Hepatocyte (in vitro differentiated cells): ENCODE data around the gene NT5C.

Experiments
- CTCF ChIP-seq: fragments of 200-600 bp; sonication (generic); IDR thresholded peaks from 2 replicates; pipeline ENCODE4 v1.5.1; 2016; ENCODE audit warnings: antibody characterized with exemption, mild to moderate bottlenecking; ENCODE audit not compliant: poor library complexity
- EZH2 ChIP-seq: fragments of 200-600 bp; sonication (generic); IDR thresholded peaks from 2 replicates; pipeline ENCODE4 v1.6.1; 2016; ENCODE audit warnings: antibody characterized with exemption, mild to moderate bottlenecking, borderline replicate concordance

GRCh38 chr17:75115555-75115954, 16.0 kb downstream of the NT5C start:
- no peak for TF ChIP-seq CTCF
- TF ChIP-seq EZH2 = no peak
